B cell (primary cell): ENCODE measurements around the gene PRUNE2. TPM values are rescaled to one million over a fixed set of nuclear protein-coding genes. Genes with fewer than 3 reads are reported as not detected.

ENCODE experiments used
- ATAC-seq: fragments of 200-7000 bp; cut with Tn5 transposase; one replicate; pipeline ENCODE4 v1.10.0; 2021; ENCODE audit warnings: low read depth, mild to moderate bottlenecking, moderate number of reproducible peaks, moderate library complexity
- CTCF ChIA-PET: fragments of 350-600 bp; sonication (Branson Sonifier 250); formaldehyde crosslinking; loops from one replicate; lab custom pipeline; 2021; ENCODE audit warnings: antibody characterized with exemption, inconsistent platforms; lab: Charles Lee
- POLR2A ChIA-PET: fragments of 350-600 bp; sonication (Branson Sonifier 250); formaldehyde crosslinking; loops from one replicate; lab custom pipeline; 2021; ENCODE audit warnings: antibody characterized with exemption; lab: Charles Lee
- DNase-seq: peaks from one replicate; pipeline ENCODE4 v3.0.0; 2013
- H2AFZ ChIP-seq: 2 replicates; pipeline ENCODE4 v1.6.1; 2012; ENCODE audit warnings: mild to moderate bottlenecking, low read depth, low read length; ENCODE audit not compliant: insufficient read depth, poor library complexity, severe bottlenecking
- H3K27ac ChIP-seq, 2 donors: 1 replicate in 1 of 2; 2 replicates in 1 of 2; pipeline ENCODE4 v1.5.1; 2012 to 2013; ENCODE audit warnings: low read length in 2 of 2, mild to moderate bottlenecking in 2 of 2, moderate library complexity in 1 of 2
- H3K27me3 ChIP-seq, 4 experiments: fragments of 200-600 bp in 1 of 4; sonication (generic) in 1 of 4; replicated peaks in 1 of 4; 1 replicate in 2 of 4; 2 replicates in 2 of 4; pipeline versions ENCODE4 v1.6.1 to v1.7.0; 2013 to 2016; ENCODE audit warnings: low read length in 3 of 4, mild to moderate bottlenecking in 2 of 4, mixed read lengths in 1 of 4, moderate library complexity in 1 of 4; ENCODE audit not compliant: insufficient read depth in 4 of 4, control insufficient read depth in 3 of 4; ENCODE audit errors: control extremely low read depth in 1 of 4
- H3K36me3 ChIP-seq, 2 experiments: replicated peaks in 1 of 2; 1 replicate in 1 of 2; 2 replicates in 1 of 2; pipeline versions ENCODE4 v1.6.1 to v1.7.1; 2013; ENCODE audit warnings: low read length in 1 of 2; ENCODE audit not compliant: insufficient read depth in 2 of 2, control insufficient read depth in 1 of 2; ENCODE audit errors: control extremely low read depth in 1 of 2, extremely low read depth in 1 of 2
- H3K4me1 ChIP-seq, 2 donors: fragments of 200-600 bp in 1 of 2; sonication (generic) in 1 of 2; 1 replicate in 1 of 2; 2 replicates in 1 of 2; pipeline versions ENCODE4 v1.5.1 to v1.6.1; 2013 to 2017; ENCODE audit warnings: low read length in 2 of 2; ENCODE audit not compliant: control insufficient read depth in 2 of 2, insufficient read depth in 2 of 2
- H3K4me2 ChIP-seq: replicated peaks from 2 replicates; pipeline ENCODE3; 2012; ENCODE audit warnings: mild to moderate bottlenecking, low read depth, low read length; ENCODE audit not compliant: poor library complexity, severe bottlenecking
- H3K4me3 ChIP-seq, 5 experiments: fragments of 200-600 bp in 1 of 5; sonication (generic) in 1 of 5; 1 replicate in 3 of 5; 2 replicates in 2 of 5; pipeline versions ENCODE4 v1.5.1 to v1.7.0; 2011 to 2016; ENCODE audit warnings: low read length in 4 of 5, mild to moderate bottlenecking in 4 of 5, low read depth in 2 of 5, control low read depth in 1 of 5, moderate library complexity in 1 of 5; ENCODE audit not compliant: insufficient read depth in 1 of 5; ENCODE audit errors: control extremely low read depth in 1 of 5, extremely low read depth in 1 of 5
- H3K79me2 ChIP-seq: fragments of 200-600 bp; sonication (generic); one replicate; pipeline ENCODE4 v1.6.0; 2016; ENCODE audit warnings: low read length; ENCODE audit not compliant: control insufficient read depth, insufficient read depth
- H3K9ac ChIP-seq: fragments of 200-600 bp; sonication (generic); 2 replicates; pipeline ENCODE4 v1.6.1; 2017; ENCODE audit warnings: mild to moderate bottlenecking, low read length, moderate library complexity
- H3K9me3 ChIP-seq, 3 donors: one replicate each; pipeline versions ENCODE4 v1.6.1 to v1.7.1; 2013; ENCODE audit warnings: low read length in 2 of 3; ENCODE audit not compliant: control insufficient read depth in 2 of 3, insufficient read depth in 1 of 3; ENCODE audit errors: control extremely low read depth in 1 of 3
- H4K20me1 ChIP-seq: 2 replicates; pipeline ENCODE4 v1.6.0; 2012; ENCODE audit warnings: mild to moderate bottlenecking, low read length; ENCODE audit not compliant: insufficient read depth, control insufficient read depth, poor library complexity, severe bottlenecking
- H3K27ac Mint-ChIP-seq: one replicate; pipeline ENCODE4 v1.8.0; 2021; ENCODE audit warnings: mixed read lengths
- H3K27me3 Mint-ChIP-seq: one replicate; pipeline ENCODE4 v1.8.0; 2021; ENCODE audit warnings: mixed read lengths
- H3K4me1 Mint-ChIP-seq: one replicate; pipeline ENCODE4 v1.8.0; 2021; ENCODE audit warnings: mixed read lengths
- H3K4me3 Mint-ChIP-seq: one replicate; pipeline ENCODE4 v1.8.0; 2021; ENCODE audit warnings: mixed read lengths
- H3K9me3 Mint-ChIP-seq: one replicate; pipeline ENCODE4 v1.8.0; 2022; ENCODE audit warnings: mixed read lengths; ENCODE audit not compliant: insufficient read depth
- CTCF ChIP-seq: fragments of 200-600 bp; IDR thresholded peaks from one replicate; pipeline ENCODE4 v1.8.0; 2022; ENCODE audit warnings: antibody characterized with exemption, mild to moderate bottlenecking
- EZH2 ChIP-seq: IDR thresholded peaks from 2 replicates; pipeline ENCODE4 v1.6.1; 2012; ENCODE audit warnings: borderline replicate concordance, low read depth, mild to moderate bottlenecking, moderate library complexity, low read length; ENCODE audit not compliant: insufficient read depth, poor library complexity, severe bottlenecking
- WGBS: methylation state at CpG from one replicate; pipeline ENCODE4 v1.1.5; 2013; ENCODE audit warnings: missing lambda C conversion rate; ENCODE audit not compliant: insufficient coverage; 5-methylcytosine and 5-hydroxymethylcytosine counted together
- intact Hi-C: fragments of 100-400 bp; cut with micrococcal nuclease; formaldehyde crosslinking; loops from one replicate; pipeline ENCODE4 v1.10.0; 2022
- polyA plus RNA-seq: library from polyadenylated mRNA; depleted of rRNA; stranded (reverse); fragments of >200 nt; gene quantifications from 2 replicates; pipeline ENCODE4 v1.2.3, GENCODE V29; 2012
- total RNA-seq, 2 donors: library from RNA; stranded (reverse); fragments of 120-200 nt in 1 of 2; gene quantifications; 1 replicate in 1 of 2; 2 replicates in 1 of 2; pipeline versions ENCODE4 v1.2.3 to v1.2.4, GENCODE V29; 2013 to 2022

Gene PRUNE2
- total and polyA plus RNA-seq, 2 donors (not counting 1 experiment from before 2014, with no cell fraction given) = 0.12 TPM; not detected in 1

- Histone ChIP-seq H3K36me3 (no peaks in the 10 kb centered on the region), H3K27me3 (no peaks in the 10 kb centered on the region), H3K4me2 (no peak overlapping the region), H3K9me3 (no peaks in the 10 kb centered on the region), H2AFZ (no peak overlapping the region), H3K79me2 (no peaks in the 10 kb centered on the region), H3K4me3 (no peak overlapping the region), H4K20me1 (no peaks in the 10 kb centered on the region), H3K4me1 (no peaks in the 10 kb centered on the region), H3K27ac (no peak overlapping the region), H3K9ac (no peak overlapping the region)
- TF ChIP-seq CTCF (no peak), EZH2 (no peak)
- CTCF ChIA-PET = no interaction called here
- H3K27me3 Mint-ChIP-seq = peaks cover 3% of the 10 kb centered on the region
- POLR2A ChIA-PET = no interaction called here
- no peaks in the 10 kb centered on the region for H3K9me3 Mint-ChIP-seq
- WGBS = 98% methylated on average over 4 of the region's 6 CpGs
- intact Hi-C loops = no loop called here
- H3K4me3 Mint-ChIP-seq = no peak overlapping the region
- no peaks in the 10 kb centered on the region for H3K4me1 Mint-ChIP-seq
- no peak overlapping the region for H3K27ac Mint-ChIP-seq
- DNase-seq (no peak), ATAC-seq (no peak)
Observed at GRCh38 chr9:76586390-76587314, 319.3 kb downstream of the PRUNE2 start.
